PC-9 (cell line): ENCODE measurements around the gene TBC1D22A. TPM values are rescaled to one million over a fixed set of nuclear protein-coding genes. Genes with fewer than 3 reads are reported as not detected.
A peak's percentile ranks its signal among the peaks of the same experiment; 100 is the strongest.

Source experiments
- BruUV-seq: library from RNA; stranded (reverse); fragments of 400-500 nt; replicated peaks from 2 replicates; lab custom pipeline; 2021; lab: Mats Ljungman, UMichigan
- CTCF ChIA-PET: fragments of 300-600 bp; sonication (Branson Sonifier 250); formaldehyde crosslinking; loops from one replicate; lab custom pipeline; 2022; ENCODE audit warnings: antibody characterized with exemption; lab: Charles Lee
- POLR2A ChIA-PET: fragments of 300-600 bp; sonication (Branson Sonifier 250); formaldehyde crosslinking; loops from one replicate; lab custom pipeline; 2022; ENCODE audit warnings: antibody characterized with exemption; ENCODE audit not compliant: unreplicated experiment; lab: Charles Lee
- DNase-seq, 2 experiments: peaks; one replicate each; pipeline versions ENCODE4 v3.0.0 to v3.0.0-alpha.2; 2015 to 2022; ENCODE audit warnings: mixed read lengths in 1 of 2
- H2AFZ ChIP-seq: fragments of 200-600 bp; sonication (generic); 2 replicates; pipeline ENCODE4 v1.8.1; 2017; ENCODE audit warnings: antibody characterized with exemption
- H3F3A ChIP-seq: fragments of 200-600 bp; sonication (generic); 2 replicates; pipeline ENCODE4 v1.8.1; 2017; ENCODE audit warnings: antibody characterized with exemption, mild to moderate bottlenecking, low read depth; ENCODE audit not compliant: insufficient read depth
- H3K27ac ChIP-seq: fragments of 200-600 bp; sonication (generic); 2 replicates; pipeline ENCODE4 v1.6.1; 2016; ENCODE audit warnings: mixed run types
- H3K27me3 ChIP-seq: fragments of 200-600 bp; sonication (generic); 2 replicates; pipeline ENCODE4 v1.6.1; 2016; ENCODE audit warnings: low read depth, mixed run types; ENCODE audit not compliant: insufficient read depth
- H3K36me3 ChIP-seq: fragments of 200-600 bp; sonication (generic); 2 replicates; pipeline ENCODE4 v1.6.1; 2016; ENCODE audit warnings: low read depth, mixed run types
- H3K4me1 ChIP-seq: fragments of 200-600 bp; sonication (generic); replicated peaks from 2 replicates; pipeline ENCODE4 v1.6.1; 2016; ENCODE audit warnings: mixed run types; ENCODE audit not compliant: insufficient read depth
- H3K4me2 ChIP-seq: fragments of 200-600 bp; sonication (generic); 2 replicates; pipeline ENCODE4 v1.6.1; 2017; ENCODE audit warnings: mixed run types
- H3K4me3 ChIP-seq: fragments of 200-600 bp; sonication (generic); 2 replicates; pipeline ENCODE4 v1.6.1; 2016; ENCODE audit warnings: mixed run types
- H3K79me2 ChIP-seq: fragments of 200-600 bp; sonication (generic); 2 replicates; pipeline ENCODE4 v1.6.1; 2017; ENCODE audit warnings: low read depth, mixed run types
- H3K9me2 ChIP-seq: fragments of 200-600 bp; sonication (generic); 2 replicates; pipeline ENCODE4 v1.8.1; 2017; ENCODE audit warnings: mild to moderate bottlenecking; ENCODE audit not compliant: insufficient read depth
- H3K9me3 ChIP-seq: fragments of 200-600 bp; sonication (generic); 2 replicates; pipeline ENCODE4 v1.8.1; 2016; ENCODE audit warnings: low read depth; ENCODE audit not compliant: insufficient read depth
- H4K20me1 ChIP-seq: fragments of 200-600 bp; sonication (generic); 2 replicates; pipeline ENCODE4 v1.8.1; 2017; ENCODE audit not compliant: insufficient read depth
- EZH2 ChIP-seq: fragments of 200-600 bp; sonication (generic); IDR thresholded peaks from 2 replicates; pipeline ENCODE4 v1.8.0; 2017; ENCODE audit warnings: antibody characterized with exemption, low read depth
- intact Hi-C: fragments of 100-400 bp; cut with micrococcal nuclease; formaldehyde crosslinking; loops from one replicate; pipeline ENCODE4 v1.10.0; 2022; ENCODE audit not compliant: unreplicated experiment
- total RNA-seq: library from RNA; stranded (reverse); gene quantifications from 2 replicates; pipeline ENCODE4 v1.2.3, GENCODE V29; 2021
- TF ChIP-seq, protein P1 (sequence below): fragments of 200-600 bp; sonication (generic); conservative IDR thresholded peaks from 2 replicates; pipeline ENCODE4 v1.6.1; 2017; ENCODE audit warnings: mixed run types, antibody characterized with exemption, mild to moderate bottlenecking, moderate library complexity

TBC1D22A gene
- total RNA-seq, 1 experiment from 2014 or later, result 40.3 TPM

- Histone ChIP-seq H3K27me3 (no peaks in the 10 kb centered on the region), H3K9me2 (no peaks in the 10 kb centered on the region), H3K9me3 (no peaks in the 10 kb centered on the region), H3K4me3 (no peak overlapping the region), H3K36me3 (no peaks in the 10 kb centered on the region), H3K27ac (peak overlapping the region; percentile 79), H3K4me2 (peak overlapping the region; percentile 83), H3F3A (peaks cover 52% of the 10 kb centered on the region), H3K79me2 (no peaks in the 10 kb centered on the region), H4K20me1 (no peaks in the 10 kb centered on the region), H3K4me1 (peaks cover 65% of the 10 kb centered on the region), H2AFZ (no peak overlapping the region)
- DNase-seq, result no peak
- BruUV-seq, result no TSS peak
- ChIA-PET CTCF (no interaction called here), POLR2A (no interaction called here)
- TF ChIP-seq EZH2, result no peak
- TF ChIP-seq, protein P1, sequence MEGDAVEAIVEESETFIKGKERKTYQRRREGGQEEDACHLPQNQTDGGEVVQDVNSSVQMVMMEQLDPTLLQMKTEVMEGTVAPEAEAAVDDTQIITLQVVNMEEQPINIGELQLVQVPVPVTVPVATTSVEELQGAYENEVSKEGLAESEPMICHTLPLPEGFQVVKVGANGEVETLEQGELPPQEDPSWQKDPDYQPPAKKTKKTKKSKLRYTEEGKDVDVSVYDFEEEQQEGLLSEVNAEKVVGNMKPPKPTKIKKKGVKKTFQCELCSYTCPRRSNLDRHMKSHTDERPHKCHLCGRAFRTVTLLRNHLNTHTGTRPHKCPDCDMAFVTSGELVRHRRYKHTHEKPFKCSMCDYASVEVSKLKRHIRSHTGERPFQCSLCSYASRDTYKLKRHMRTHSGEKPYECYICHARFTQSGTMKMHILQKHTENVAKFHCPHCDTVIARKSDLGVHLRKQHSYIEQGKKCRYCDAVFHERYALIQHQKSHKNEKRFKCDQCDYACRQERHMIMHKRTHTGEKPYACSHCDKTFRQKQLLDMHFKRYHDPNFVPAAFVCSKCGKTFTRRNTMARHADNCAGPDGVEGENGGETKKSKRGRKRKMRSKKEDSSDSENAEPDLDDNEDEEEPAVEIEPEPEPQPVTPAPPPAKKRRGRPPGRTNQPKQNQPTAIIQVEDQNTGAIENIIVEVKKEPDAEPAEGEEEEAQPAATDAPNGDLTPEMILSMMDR, result no peak
- intact Hi-C loops, result no loop called here
These were observed 14.1 kb upstream of the TBC1D22A start for GRCh38 chr22:46748206-46748907.

DNA sequence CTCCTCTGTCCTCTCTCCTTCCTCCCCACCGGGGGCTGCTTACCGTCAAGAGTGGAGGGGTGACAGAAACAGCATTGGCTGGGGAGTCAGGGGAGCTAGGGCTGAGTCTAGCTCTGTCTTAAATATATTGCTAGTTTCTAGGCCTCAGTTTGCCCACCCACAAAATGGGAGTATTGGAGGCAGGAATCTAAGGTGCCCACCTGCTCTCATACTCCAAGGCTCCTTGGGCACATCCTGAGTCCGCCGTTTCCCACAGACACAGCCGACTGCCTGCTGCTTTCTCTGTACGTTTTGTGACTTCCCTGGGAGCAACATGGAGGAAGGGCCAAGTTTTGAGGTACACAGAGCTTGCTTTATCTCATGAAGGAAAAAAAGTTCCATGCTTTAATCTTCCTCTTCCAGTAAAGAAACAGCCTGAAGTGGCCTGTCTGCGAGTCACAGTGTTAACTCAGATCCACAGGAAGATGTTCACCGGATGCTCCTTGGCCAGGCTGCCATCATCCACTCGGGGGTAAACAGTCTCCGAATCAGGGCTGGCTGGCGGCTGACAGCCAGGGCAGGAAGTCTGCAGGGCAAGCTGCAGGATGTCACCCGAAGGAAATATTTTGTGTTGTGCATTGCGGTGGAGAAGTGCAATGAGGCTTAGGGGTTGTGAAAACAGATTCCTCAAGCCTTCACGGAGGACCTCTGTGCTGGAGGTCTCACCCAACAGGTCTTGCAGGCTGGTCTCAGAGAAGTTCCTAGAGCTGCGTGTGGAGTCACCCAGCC, 13.4 kb upstream of the TBC1D22A start:
- Histone ChIP-seq H3K4me2 (peak overlapping the region; percentile 83), H3K27ac (peak overlapping the region; percentile 79), H3K9me2 (no peaks in the 10 kb centered on the region), H3K79me2 (no peaks in the 10 kb centered on the region), H3K4me3 (peak overlapping the region; percentile 36; the same call in 1 of the 2 replicates), H3K9me3 (no peaks in the 10 kb centered on the region), H4K20me1 (no peaks in the 10 kb centered on the region), H3K36me3 (no peaks in the 10 kb centered on the region), H3K27me3 (no peaks in the 10 kb centered on the region), H3F3A (peaks cover 52% of the 10 kb centered on the region), H3K4me1 (peaks cover 66% of the 10 kb centered on the region), H2AFZ (no peak overlapping the region)
- BruUV-seq, result no TSS peak
- CTCF ChIA-PET, result no interaction called here
- TF ChIP-seq, protein P1, result no peak
- TF ChIP-seq EZH2, result no peak
- POLR2A ChIA-PET, result no interaction called here
- intact Hi-C loops, result no loop called here
- DNase-seq, result peak; percentile 83 to 99

DNA sequence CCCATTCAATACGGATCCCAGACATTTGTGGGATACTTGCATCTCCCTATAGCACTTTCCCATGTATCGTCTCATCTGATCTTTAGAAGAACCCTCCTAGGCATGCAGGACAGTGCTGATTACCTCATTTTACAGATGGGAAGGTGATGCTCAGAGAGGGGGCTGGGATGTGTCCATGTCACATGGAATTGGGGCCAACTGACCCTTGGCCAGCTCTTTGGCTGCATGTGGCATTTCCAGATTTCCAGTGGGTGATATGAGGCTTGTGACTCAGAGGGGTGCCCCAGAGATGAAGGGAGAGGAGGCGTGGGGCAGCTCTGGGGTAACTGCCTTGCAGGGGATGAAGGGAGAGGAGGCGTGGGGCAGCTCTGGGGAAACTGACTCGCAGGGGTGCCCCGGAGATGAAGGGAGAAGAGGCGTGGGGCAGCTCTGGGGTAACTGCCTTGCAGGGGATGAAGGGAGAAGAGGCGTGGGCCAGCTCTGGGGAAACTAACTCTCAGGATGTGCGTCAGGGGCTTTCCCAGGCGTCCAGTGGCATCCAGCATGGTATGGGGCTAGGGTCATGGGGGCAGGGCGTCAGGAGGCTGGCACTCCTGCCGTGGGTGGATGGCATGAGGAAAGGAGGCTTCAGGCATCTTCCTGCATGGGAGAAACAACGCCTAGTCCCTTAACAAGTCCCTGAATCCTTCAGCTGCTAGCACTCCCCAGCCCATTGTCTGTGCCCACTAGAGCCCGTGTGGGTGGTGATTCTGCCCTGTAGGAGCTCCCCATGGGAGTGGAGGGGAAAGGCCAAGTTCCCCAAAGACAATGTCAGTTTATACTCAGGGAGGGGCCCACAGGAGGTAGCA, 12.5 kb upstream of the TBC1D22A start:
- intact Hi-C loops, result loop anchor here (5.0 kb wide), 5 partner anchors 153 to 373 kb away; no protein-coding TSS in a partner anchor
- CTCF ChIA-PET, result interaction anchor here (0.6 kb wide), 1 partner anchor 14 kb away, joined by 6 read pairs; no protein-coding TSS in a partner anchor

More for the DNA sequence above, 12.5 kb upstream of the TBC1D22A start:
- Histone ChIP-seq H3K36me3 (no peaks in the 10 kb centered on the region), H3K9me3 (no peaks in the 10 kb centered on the region), H3K9me2 (no peaks in the 10 kb centered on the region), H4K20me1 (no peaks in the 10 kb centered on the region), H3F3A (peaks cover 51% of the 10 kb centered on the region), H2AFZ (no peak overlapping the region), H3K4me3 (peak overlapping the region; percentile 36; the same call in 1 of the 2 replicates), H3K27ac (peak overlapping the region; percentile 79), H3K4me2 (peak overlapping the region; percentile 83), H3K27me3 (no peaks in the 10 kb centered on the region), H3K4me1 (peaks cover 74% of the 10 kb centered on the region), H3K79me2 (no peaks in the 10 kb centered on the region)
- no TSS peak for BruUV-seq
- TF ChIP-seq, protein P1, result no peak
- TF ChIP-seq EZH2, result no peak
- DNase-seq, result no peak
- POLR2A ChIA-PET, result interaction anchor here (0.6 kb wide), 1 partner anchor 203 kb away, joined by 3 read pairs; no protein-coding TSS in a partner anchor
